HEK293 (cell line): ENCODE data around the gene LIX1L.
A peak's percentile ranks its signal among the peaks of the same experiment; 100 is the strongest.

Experiments
- CTCF ChIA-PET: fragments of 350-600 bp; formaldehyde crosslinking; extraction: SDS; loops from one replicate; lab custom pipeline; 2021; ENCODE audit warnings: antibody characterized with exemption; lab: Yijun Ruan, JAX
- POLR2A ChIA-PET: fragments of 300-600 bp; formaldehyde crosslinking; extraction: SDS; loops from one replicate; lab custom pipeline; 2020; ENCODE audit warnings: antibody characterized with exemption, inconsistent platforms; lab: Yijun Ruan, JAX
- H3K27ac ChIP-seq: fragments of 200-500 bp; sonication (Bioruptor generic); 2 replicates; pipeline ENCODE4 v1.5.1; 2014; ENCODE audit warnings: low read depth, low read length, control low read depth, inconsistent platforms; ENCODE audit errors: extremely low read depth
- H3K36me3 ChIP-seq, 2 experiments: fragments of 200-500 bp in 1 of 2; sonication (Bioruptor generic) in 1 of 2; 1 replicate in 1 of 2; 2 replicates in 1 of 2; pipeline ENCODE4 v1.5.1; 2014 to 2017; ENCODE audit warnings: inconsistent platforms in 2 of 2, low read length in 2 of 2; ENCODE audit not compliant: control insufficient read depth in 2 of 2, insufficient read depth in 1 of 2
- H3K4me1 ChIP-seq: fragments of 200-500 bp; sonication (Bioruptor generic); 2 replicates; pipeline ENCODE4 v1.5.1; 2014; ENCODE audit warnings: mild to moderate bottlenecking, low read length, inconsistent platforms; ENCODE audit not compliant: control insufficient read depth, insufficient read depth
- H3K4me3 ChIP-seq: 2 replicates; pipeline ENCODE4 v1.5.1; 2011; ENCODE audit warnings: low read depth, mild to moderate bottlenecking, control low read depth, low read length, moderate library complexity
- H3K9me3 ChIP-seq: fragments of 200-500 bp; sonication (Bioruptor generic); 2 replicates; pipeline ENCODE4 v1.5.1; 2014; ENCODE audit warnings: low read depth, low read length, inconsistent platforms; ENCODE audit not compliant: control insufficient read depth, insufficient read depth
- KLF16 ChIP-seq: fragments of 450-650 bp; formaldehyde crosslinking; IDR thresholded peaks from 2 replicates; pipeline ENCODE4 v1.5.1; 2017; ENCODE audit warnings: missing biosample characterization, missing genetic modification characterization
- OSR2 ChIP-seq: fragments of 450-650 bp; formaldehyde crosslinking; IDR thresholded peaks from 2 replicates; pipeline ENCODE4 v1.5.1; 2016; ENCODE audit warnings: missing biosample characterization, missing genetic modification characterization
- OVOL3 ChIP-seq: fragments of 450-650 bp; formaldehyde crosslinking; IDR thresholded peaks from 2 replicates; pipeline ENCODE4 v1.5.1; 2016; ENCODE audit warnings: missing biosample characterization, missing genetic modification characterization
- ZBTB17 ChIP-seq: fragments of 450-650 bp; formaldehyde crosslinking; IDR thresholded peaks from 2 replicates; pipeline ENCODE4 v1.5.1; 2016; ENCODE audit warnings: missing biosample characterization, missing genetic modification characterization
- ZNF335 ChIP-seq: fragments of 450-650 bp; formaldehyde crosslinking; conservative IDR thresholded peaks from 2 replicates; pipeline ENCODE4 v1.5.1; 2016; ENCODE audit warnings: missing biosample characterization, missing genetic modification characterization
- ZNF394 ChIP-seq: fragments of 450-650 bp; formaldehyde crosslinking; IDR thresholded peaks from 2 replicates; pipeline ENCODE4 v1.5.1; 2016; ENCODE audit warnings: missing biosample characterization, missing genetic modification characterization, mild to moderate bottlenecking, moderate library complexity, borderline replicate concordance
- ZNF529 ChIP-seq: fragments of 450-650 bp; formaldehyde crosslinking; IDR thresholded peaks from 2 replicates; pipeline ENCODE4 v1.5.1; 2017; ENCODE audit warnings: missing genetic modification characterization, missing biosample characterization; ENCODE audit not compliant: insufficient replicate concordance
- ZNF610 ChIP-seq: fragments of 450-650 bp; formaldehyde crosslinking; IDR thresholded peaks from 2 replicates; pipeline ENCODE4 v1.5.1; 2016; ENCODE audit warnings: missing biosample characterization, missing genetic modification characterization, borderline replicate concordance
- TF ChIP-seq, protein P1 (sequence below): fragments of 450-650 bp; formaldehyde crosslinking; IDR thresholded peaks from 2 replicates; pipeline ENCODE4 v1.5.1; 2016; ENCODE audit warnings: missing biosample characterization, missing genetic modification characterization
- TF ChIP-seq, protein P2 (sequence below): fragments of 450-650 bp; formaldehyde crosslinking; conservative IDR thresholded peaks from 2 replicates; pipeline ENCODE4 v1.5.1; 2016; ENCODE audit warnings: low read depth, missing biosample characterization, missing genetic modification characterization
- TF ChIP-seq, protein P3 (sequence below): fragments of 450-650 bp; formaldehyde crosslinking; IDR thresholded peaks from 2 replicates; pipeline ENCODE4 v1.5.1; 2016; ENCODE audit warnings: missing biosample characterization, missing genetic modification characterization
- TF ChIP-seq, protein P4 (sequence below): fragments of 450-650 bp; formaldehyde crosslinking; IDR thresholded peaks from 2 replicates; pipeline ENCODE4 v1.5.1; 2016; ENCODE audit warnings: missing biosample characterization, missing genetic modification characterization
- TF ChIP-seq, protein P5 (sequence below): fragments of 450-650 bp; formaldehyde crosslinking; IDR thresholded peaks from 2 replicates; pipeline ENCODE4 v1.5.1; 2016; ENCODE audit warnings: missing biosample characterization, missing genetic modification characterization
- TF ChIP-seq, protein P6 (sequence below): fragments of 450-650 bp; formaldehyde crosslinking; IDR thresholded peaks from 2 replicates; pipeline ENCODE4 v1.5.1; 2016; ENCODE audit warnings: missing biosample characterization, missing genetic modification characterization, low read depth

Gene LIX1L

DNA sequence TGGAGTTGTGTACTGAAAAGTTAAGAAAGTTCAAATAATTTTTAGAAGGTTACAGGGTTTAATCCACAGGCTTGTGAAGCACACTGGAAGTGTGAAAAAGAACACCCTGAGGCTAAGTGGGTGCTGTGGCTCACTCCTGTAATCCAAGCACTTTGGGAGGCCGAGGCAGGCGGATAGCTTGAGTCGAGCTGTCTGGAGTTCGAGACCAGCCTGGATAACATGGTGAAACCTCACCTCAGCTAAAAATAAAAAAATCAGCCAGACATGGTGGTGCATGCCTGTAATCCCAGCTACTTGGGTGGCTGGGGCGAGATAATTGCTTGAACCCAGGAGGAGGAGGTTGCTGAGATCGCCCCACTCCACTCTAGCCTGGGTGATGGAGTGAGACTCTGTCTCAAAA is 28.7 kb upstream of the LIX1L start (continued):
- no peak for TF ChIP-seq ZNF394 (tag by site-specific recombination)
- TF ChIP-seq, protein P1, sequence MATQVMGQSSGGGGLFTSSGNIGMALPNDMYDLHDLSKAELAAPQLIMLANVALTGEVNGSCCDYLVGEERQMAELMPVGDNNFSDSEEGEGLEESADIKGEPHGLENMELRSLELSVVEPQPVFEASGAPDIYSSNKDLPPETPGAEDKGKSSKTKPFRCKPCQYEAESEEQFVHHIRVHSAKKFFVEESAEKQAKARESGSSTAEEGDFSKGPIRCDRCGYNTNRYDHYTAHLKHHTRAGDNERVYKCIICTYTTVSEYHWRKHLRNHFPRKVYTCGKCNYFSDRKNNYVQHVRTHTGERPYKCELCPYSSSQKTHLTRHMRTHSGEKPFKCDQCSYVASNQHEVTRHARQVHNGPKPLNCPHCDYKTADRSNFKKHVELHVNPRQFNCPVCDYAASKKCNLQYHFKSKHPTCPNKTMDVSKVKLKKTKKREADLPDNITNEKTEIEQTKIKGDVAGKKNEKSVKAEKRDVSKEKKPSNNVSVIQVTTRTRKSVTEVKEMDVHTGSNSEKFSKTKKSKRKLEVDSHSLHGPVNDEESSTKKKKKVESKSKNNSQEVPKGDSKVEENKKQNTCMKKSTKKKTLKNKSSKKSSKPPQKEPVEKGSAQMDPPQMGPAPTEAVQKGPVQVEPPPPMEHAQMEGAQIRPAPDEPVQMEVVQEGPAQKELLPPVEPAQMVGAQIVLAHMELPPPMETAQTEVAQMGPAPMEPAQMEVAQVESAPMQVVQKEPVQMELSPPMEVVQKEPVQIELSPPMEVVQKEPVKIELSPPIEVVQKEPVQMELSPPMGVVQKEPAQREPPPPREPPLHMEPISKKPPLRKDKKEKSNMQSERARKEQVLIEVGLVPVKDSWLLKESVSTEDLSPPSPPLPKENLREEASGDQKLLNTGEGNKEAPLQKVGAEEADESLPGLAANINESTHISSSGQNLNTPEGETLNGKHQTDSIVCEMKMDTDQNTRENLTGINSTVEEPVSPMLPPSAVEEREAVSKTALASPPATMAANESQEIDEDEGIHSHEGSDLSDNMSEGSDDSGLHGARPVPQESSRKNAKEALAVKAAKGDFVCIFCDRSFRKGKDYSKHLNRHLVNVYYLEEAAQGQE (tag by site-specific recombination), result no peak
- no peak for TF ChIP-seq OVOL3
- TF ChIP-seq ZNF529 (tag by site-specific recombination), result no peak
- TF ChIP-seq, all 188 proteins: peak for 0

DNA sequence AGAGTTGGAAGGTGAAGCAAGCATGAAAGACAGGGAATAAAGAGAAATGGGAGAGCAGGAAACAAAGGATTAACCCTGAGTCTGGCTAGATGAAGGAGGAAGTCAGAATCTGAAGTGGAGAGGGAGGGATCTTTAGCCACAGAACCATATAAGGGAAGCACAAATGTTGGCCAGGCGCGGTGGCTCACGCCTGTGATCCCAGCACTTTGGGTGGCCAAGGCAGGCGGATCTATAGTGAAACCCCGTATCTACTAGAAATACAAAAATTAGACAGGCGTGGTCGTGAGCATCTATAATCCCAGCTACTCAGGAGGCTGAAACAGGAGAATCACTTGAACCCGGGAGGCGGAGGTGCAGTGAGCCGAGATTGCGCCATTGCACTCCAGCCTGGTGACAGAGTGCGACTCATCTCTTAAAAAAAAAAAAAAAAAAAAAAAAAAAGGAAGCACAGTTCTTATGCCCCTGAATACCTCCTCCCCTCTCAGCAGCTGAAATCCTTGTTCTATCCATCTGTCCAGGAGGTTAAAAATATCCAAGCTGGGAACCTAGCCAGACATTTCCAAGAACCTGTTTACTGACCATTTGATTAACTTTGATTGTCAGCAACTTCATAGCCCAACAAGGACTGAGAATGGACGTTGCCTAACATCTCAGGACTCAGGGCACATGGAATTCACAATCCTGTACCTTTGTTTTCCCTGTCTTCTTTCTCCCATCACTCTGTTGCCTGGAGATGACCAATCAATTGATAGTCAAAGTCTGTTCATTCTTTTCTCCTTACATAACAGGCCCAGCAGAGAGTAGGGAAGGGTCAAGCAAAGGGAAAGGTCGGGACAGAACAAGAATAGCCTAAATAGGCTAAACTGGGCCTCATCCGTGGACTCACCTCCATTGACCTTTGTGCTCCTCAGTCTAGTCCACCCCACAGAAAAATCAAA is 28.0 kb upstream of the LIX1L start:
- TF ChIP-seq ZNF610 (no peak), OSR2 (tag by site-specific recombination) (peak; percentile 56; the same call in 1 of the 2 replicates), ZBTB17 (peak; percentile 20; the same call in 1 of the 2 replicates), KLF16 (tag by site-specific recombination) (peak; percentile 21; the same call in 1 of the 2 replicates), ZNF335 (tag by site-specific recombination) (peak; percentile 32; the same call in 1 of the 2 replicates)
- TF ChIP-seq, protein P2, sequence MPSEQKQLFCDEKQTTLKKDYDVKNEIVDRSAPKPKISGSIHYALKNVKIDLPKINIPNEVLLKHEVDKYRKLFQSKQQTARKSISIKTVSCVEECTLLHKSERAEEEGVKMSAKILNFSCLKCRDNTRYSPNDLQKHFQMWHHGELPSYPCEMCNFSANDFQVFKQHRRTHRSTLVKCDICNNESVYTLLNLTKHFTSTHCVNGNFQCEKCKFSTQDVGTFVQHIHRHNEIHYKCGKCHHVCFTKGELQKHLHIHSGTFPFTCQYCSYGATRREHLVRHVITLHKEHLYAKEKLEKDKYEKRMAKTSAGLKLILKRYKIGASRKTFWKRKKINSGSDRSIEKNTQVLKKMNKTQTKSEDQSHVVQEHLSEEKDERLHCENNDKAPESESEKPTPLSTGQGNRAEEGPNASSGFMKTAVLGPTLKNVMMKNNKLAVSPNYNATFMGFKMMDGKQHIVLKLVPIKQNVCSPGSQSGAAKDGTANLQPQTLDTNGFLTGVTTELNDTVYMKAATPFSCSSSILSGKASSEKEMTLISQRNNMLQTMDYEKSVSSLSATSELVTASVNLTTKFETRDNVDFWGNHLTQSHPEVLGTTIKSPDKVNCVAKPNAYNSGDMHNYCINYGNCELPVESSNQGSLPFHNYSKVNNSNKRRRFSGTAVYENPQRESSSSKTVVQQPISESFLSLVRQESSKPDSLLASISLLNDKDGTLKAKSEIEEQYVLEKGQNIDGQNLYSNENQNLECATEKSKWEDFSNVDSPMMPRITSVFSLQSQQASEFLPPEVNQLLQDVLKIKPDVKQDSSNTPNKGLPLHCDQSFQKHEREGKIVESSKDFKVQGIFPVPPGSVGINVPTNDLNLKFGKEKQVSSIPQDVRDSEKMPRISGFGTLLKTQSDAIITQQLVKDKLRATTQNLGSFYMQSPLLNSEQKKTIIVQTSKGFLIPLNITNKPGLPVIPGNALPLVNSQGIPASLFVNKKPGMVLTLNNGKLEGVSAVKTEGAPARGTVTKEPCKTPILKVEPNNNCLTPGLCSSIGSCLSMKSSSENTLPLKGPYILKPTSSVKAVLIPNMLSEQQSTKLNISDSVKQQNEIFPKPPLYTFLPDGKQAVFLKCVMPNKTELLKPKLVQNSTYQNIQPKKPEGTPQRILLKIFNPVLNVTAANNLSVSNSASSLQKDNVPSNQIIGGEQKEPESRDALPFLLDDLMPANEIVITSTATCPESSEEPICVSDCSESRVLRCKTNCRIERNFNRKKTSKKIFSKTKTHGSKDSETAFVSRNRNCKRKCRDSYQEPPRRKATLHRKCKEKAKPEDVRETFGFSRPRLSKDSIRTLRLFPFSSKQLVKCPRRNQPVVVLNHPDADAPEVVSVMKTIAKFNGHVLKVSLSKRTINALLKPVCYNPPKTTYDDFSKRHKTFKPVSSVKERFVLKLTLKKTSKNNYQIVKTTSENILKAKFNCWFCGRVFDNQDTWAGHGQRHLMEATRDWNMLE (tag by site-specific recombination), result no peak
- TF ChIP-seq, protein P3, sequence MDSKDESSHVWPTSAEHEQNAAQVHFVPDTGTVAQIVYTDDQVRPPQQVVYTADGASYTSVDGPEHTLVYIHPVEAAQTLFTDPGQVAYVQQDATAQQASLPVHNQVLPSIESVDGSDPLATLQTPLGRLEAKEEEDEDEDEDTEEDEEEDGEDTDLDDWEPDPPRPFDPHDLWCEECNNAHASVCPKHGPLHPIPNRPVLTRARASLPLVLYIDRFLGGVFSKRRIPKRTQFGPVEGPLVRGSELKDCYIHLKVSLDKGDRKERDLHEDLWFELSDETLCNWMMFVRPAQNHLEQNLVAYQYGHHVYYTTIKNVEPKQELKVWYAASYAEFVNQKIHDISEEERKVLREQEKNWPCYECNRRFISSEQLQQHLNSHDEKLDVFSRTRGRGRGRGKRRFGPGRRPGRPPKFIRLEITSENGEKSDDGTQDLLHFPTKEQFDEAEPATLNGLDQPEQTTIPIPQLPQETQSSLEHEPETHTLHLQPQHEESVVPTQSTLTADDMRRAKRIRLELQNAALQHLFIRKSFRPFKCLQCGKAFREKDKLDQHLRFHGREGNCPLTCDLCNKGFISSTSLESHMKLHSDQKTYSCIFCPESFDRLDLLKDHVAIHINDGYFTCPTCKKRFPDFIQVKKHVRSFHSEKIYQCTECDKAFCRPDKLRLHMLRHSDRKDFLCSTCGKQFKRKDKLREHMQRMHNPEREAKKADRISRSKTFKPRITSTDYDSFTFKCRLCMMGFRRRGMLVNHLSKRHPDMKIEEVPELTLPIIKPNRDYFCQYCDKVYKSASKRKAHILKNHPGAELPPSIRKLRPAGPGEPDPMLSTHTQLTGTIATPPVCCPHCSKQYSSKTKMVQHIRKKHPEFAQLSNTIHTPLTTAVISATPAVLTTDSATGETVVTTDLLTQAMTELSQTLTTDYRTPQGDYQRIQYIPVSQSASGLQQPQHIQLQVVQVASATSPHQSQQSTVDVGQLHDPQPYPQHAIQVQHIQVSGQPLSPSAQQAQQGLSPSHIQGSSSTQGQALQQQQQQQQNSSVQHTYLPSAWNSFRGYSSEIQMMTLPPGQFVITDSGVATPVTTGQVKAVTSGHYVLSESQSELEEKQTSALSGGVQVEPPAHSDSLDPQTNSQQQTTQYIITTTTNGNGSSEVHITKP, result 0 out of 2 replicates have a peak, but pooled peaks have one; percentile 14
- TF ChIP-seq, protein P4, sequence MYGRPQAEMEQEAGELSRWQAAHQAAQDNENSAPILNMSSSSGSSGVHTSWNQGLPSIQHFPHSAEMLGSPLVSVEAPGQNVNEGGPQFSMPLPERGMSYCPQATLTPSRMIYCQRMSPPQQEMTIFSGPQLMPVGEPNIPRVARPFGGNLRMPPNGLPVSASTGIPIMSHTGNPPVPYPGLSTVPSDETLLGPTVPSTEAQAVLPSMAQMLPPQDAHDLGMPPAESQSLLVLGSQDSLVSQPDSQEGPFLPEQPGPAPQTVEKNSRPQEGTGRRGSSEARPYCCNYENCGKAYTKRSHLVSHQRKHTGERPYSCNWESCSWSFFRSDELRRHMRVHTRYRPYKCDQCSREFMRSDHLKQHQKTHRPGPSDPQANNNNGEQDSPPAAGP, result 0 out of 2 replicates have a peak, but pooled peaks have one; percentile 39
- TF ChIP-seq, protein P5, sequence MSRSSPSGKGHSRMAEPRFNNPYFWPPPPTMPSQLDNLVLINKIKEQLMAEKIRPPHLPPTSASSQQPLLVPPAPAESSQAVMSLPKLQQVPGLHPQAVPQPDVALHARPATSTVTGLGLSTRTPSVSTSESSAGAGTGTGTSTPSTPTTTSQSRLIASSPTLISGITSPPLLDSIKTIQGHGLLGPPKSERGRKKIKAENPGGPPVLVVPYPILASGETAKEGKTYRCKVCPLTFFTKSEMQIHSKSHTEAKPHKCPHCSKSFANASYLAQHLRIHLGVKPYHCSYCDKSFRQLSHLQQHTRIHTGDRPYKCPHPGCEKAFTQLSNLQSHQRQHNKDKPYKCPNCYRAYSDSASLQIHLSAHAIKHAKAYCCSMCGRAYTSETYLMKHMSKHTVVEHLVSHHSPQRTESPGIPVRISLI (tag by site-specific recombination), result 0 out of 2 replicates have a peak, but pooled peaks have one; percentile 49
- TF ChIP-seq, protein P6, sequence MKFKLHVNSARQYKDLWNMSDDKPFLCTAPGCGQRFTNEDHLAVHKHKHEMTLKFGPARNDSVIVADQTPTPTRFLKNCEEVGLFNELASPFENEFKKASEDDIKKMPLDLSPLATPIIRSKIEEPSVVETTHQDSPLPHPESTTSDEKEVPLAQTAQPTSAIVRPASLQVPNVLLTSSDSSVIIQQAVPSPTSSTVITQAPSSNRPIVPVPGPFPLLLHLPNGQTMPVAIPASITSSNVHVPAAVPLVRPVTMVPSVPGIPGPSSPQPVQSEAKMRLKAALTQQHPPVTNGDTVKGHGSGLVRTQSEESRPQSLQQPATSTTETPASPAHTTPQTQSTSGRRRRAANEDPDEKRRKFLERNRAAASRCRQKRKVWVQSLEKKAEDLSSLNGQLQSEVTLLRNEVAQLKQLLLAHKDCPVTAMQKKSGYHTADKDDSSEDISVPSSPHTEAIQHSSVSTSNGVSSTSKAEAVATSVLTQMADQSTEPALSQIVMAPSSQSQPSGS, result peak; percentile 2; the same call in 1 of the 2 replicates
- ChIA-PET CTCF (interaction anchor here (0.6 kb wide), 2 partner anchors 50 to 101 kb away, joined by 3 to 4 read pairs; no protein-coding TSS in a partner anchor), POLR2A (interaction anchor here (1.2 kb wide), 1 partner anchor 11 kb away, joined by 3 read pairs; the partner anchor contains the start of gene TXNIP)
- no peak overlapping the region for H3K27ac ChIP-seq
- no peak overlapping the region for H3K4me3 ChIP-seq
- H3K9me3 ChIP-seq, result no peaks in the 10 kb centered on the region
- H3K4me1 ChIP-seq, result no peaks in the 10 kb centered on the region
- no peaks in the 10 kb centered on the region for H3K36me3 ChIP-seq
